Stimulated activated CD4-positive, alpha-beta T cell treated with anti-CD3 and anti-CD28 coated beads, TNF-alpha, amount 100 ng/mL, for 24 hours (primary cell): Measurements from ENCODE around the gene PRR18.

Experiments
- DNase-seq, 3 experiments: peaks; one replicate each; pipeline ENCODE4 v3.0.0-alpha.2; 2020; ENCODE audit warnings: low read depth in 3 of 3

PRR18 gene

GRCh38 chr6:166275714-166276166, 32.5 kb downstream of the PRR18 start:
- peak; percentile 59 to 75 (median 65) for DNase-seq

DNA sequence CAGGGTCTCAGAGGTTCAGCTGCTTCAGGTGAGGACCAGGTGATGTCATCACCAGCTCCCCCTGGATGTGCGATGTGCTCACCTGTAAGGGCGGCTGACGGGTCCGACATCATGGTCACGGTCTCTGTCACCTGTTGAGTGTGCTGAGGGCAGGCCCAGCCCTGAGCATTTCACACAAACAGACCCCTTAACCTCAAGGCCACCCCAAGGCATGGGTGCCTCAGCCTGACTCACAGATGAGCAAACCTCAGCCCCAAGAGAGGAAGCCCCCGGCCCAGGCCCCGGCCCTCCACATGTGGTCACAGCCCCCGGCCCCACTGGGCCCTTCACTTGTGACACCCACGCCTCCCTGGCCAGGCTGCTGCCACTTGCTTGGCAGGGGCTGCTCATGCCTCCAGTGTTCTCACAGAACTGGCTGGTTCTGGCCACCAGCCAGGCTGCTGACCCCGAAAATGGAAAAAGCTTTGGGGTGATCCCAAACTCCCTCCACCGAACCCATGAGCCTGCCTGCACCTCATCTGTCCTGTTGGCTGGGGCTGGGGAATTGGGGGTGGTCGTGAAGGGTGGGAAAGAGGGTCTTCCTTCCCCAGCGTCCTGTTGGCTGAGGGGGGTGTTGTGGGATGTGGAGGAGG, 33.3 kb downstream of the PRR18 start:
- DNase-seq = no peak

GRCh38 chr6:166274163-166274562, 34.0 kb downstream of the PRR18 start:
- no peak for DNase-seq

- DNase-seq = no peak
Measured at GRCh38 chr6:166271376-166271765, 36.8 kb downstream of the PRR18 start.

GRCh38 chr6:166270706-166271375, 37.4 kb downstream of the PRR18 start:
- no peak for DNase-seq

GRCh38 chr6:166269301-166270039, 38.7 kb downstream of the PRR18 start:
- no peak for DNase-seq

DNA sequence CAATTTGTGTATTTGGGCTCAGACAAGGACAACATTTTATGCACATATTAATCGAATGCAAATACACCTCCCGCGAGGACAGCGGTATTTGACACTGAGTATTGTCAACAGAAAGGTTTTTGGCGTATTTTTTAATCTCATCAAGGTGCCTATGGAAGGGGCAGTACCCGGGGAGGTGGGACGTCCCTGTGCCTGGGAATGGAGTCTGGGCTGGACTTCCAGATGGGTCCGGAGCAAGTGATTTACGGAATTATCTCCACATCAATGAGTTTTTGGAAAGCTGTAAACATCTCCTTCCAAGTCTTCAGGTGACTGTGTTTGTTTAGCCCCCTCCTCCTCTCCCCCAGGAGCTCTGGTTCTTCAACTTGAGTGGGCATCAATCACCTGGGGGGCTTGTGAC, 39.8 kb downstream of the PRR18 start:
- no peak for DNase-seq

DNA sequence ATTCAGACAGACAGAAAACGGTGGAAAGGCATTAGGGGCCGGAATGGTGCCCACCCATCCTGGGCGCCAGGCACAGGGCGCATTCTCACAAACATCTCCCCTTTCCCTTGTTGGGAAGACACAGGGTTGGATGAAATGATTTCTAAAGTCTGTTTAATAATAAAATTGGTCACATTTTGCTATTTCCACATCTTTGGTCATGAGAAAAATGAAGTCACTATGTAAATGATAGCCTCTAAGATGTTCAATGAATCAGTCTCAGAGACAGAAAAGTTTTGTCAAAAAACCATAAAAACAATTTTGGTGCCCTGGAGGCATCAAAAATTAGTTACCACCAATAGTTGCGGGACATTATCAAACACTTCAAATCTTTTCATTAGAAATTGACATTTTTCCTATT, 40.7 kb downstream of the PRR18 start:
- no peak for DNase-seq

GRCh38 chr6:166266336-166266735, 41.9 kb downstream of the PRR18 start:
- DNase-seq = no peak

- DNase-seq = no peak
Measured at GRCh38 chr6:166262743-166263515, 45.3 kb downstream of the PRR18 start.

- DNase-seq = no peak
Measured at GRCh38 chr6:166259296-166259977, 48.8 kb downstream of the PRR18 start.

GRCh38 chr6:166258854-166259276, 49.3 kb downstream of the PRR18 start:
- DNase-seq = peak in 2 of 3 experiments; percentile 19 to 53

GRCh38 chr6:166257911-166258318, 50.3 kb downstream of the PRR18 start:
- DNase-seq = peak in 2 of 3 experiments; percentile 16 to 25
